Measurements from ENCODE around the gene CHN2.

The CHN2 gene

GRCh38 chr7:29479301-29480200 lies 285.0 kb downstream of the CHN2 start:
- DNase-seq, result no peak

GRCh38 chr7:29480451-29480850 lies 285.9 kb downstream of the CHN2 start:
- no peak for DNase-seq

- no peak for DNase-seq
Measured at GRCh38 chr7:29480934-29481651, 286.5 kb downstream of the CHN2 start.

GRCh38 chr7:29482056-29482455 lies 287.5 kb downstream of the CHN2 start:
- no peak for DNase-seq

- no peak for DNase-seq
Measured at GRCh38 chr7:29483219-29484104, 288.9 kb downstream of the CHN2 start.

GRCh38 chr7:29484280-29484679 lies 289.7 kb downstream of the CHN2 start:
- DNase-seq, result no peak

- no peak for DNase-seq
Measured at GRCh38 chr7:29485339-29486190, 291.0 kb downstream of the CHN2 start.

GRCh38 chr7:29486191-29486700 lies 291.7 kb downstream of the CHN2 start:
- no peak for DNase-seq

- DNase-seq, result no peak
Measured at GRCh38 chr7:29487424-29487823, 292.8 kb downstream of the CHN2 start.

GRCh38 chr7:29488203-29488970 lies 293.8 kb downstream of the CHN2 start:
- no peak for DNase-seq

- DNase-seq, result peak; percentile 97
Measured at GRCh38 chr7:29488977-29489376, 294.4 kb downstream of the CHN2 start.

GRCh38 chr7:29490094-29490607 lies 295.6 kb downstream of the CHN2 start:
- no peak for DNase-seq

- DNase-seq, result peak; percentile 85
Measured at GRCh38 chr7:29494350-29494749, 299.8 kb downstream of the CHN2 start.

GRCh38 chr7:29495653-29496052 lies 301.1 kb downstream of the CHN2 start:
- no peak for DNase-seq

- no peak for DNase-seq
Measured at GRCh38 chr7:29496355-29497020, 301.9 kb downstream of the CHN2 start.

- DNase-seq, result no peak
Measured at GRCh38 chr7:29499932-29500331, 305.4 kb downstream of the CHN2 start.

- peak; percentile 68 for DNase-seq
Measured at GRCh38 chr7:29500719-29501118, 306.1 kb downstream of the CHN2 start.

GRCh38 chr7:29502133-29502532 lies 307.6 kb downstream of the CHN2 start:
- DNase-seq, result no peak

- peak; percentile 76 for DNase-seq
Measured at GRCh38 chr7:29505931-29506330, 311.4 kb downstream of the CHN2 start.

GRCh38 chr7:29508608-29509007 lies 314.0 kb downstream of the CHN2 start:
- DNase-seq, result no peak

All from fibroblast of skin of back (primary cell).